ENCODE results near the gene CORO2B. TPM values are rescaled to one million over a fixed set of nuclear protein-coding genes. Genes with fewer than 3 reads are reported as not detected.

CORO2B gene
- total RNA-seq, 1 experiment from 2014 or later, result 3.8 TPM

DNA sequence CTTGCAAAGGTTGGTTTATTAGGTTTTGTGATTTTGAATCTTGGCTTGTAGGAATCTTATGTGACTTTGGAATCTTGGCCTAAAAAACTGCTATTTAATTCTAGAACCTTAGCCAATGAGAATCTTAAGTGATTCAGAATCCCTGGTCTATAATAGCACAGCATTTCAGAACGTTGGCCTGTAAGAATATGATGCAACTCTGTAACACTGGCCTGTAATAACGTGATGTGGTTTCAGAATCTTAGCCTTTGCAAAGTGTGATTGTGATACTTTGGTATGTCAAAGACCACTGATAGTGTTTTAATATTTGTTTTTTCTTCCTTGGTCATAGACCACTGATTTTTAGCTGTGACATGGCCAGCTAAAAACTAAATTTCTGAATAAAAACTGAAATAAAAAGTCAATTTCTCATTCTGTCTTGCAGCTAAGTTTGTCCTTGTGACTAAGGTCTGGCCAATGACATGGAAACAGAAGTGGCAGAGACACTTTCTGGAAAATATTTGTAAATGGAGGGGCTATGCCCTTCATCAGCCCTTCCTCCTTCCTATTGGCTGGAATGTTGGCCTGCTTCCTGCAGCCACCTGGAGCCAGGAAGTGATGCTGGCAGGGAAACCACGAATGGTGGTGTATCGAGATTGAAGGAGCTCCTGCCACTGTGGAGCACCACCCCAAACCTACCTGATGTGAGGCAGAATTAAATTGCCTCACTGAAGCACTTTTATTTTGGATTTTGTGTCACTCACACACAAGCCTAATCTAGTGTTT, 42.3 kb upstream of the CORO2B start:
- CTCF ChIA-PET, result no interaction called here

GRCh38 chr15:68537097-68537496, 41.7 kb upstream of the CORO2B start:
- Histone ChIP-seq H3K36me3 (ENCODE audit: insufficient read depth, low read length, poor library complexity, severe bottlenecking) (no peaks in the 10 kb centered on the region), H3K4me3 (ENCODE audit: low read depth, low read length, poor library complexity, severe bottlenecking) (no peak overlapping the region), H3K9me3 (ENCODE audit: low read depth, low read length, poor library complexity, severe bottlenecking) (no peaks in the 10 kb centered on the region), H3K27me3 (replicated peaks; ENCODE audit: insufficient read depth, low read depth, low read length, poor library complexity) (no peaks in the 10 kb centered on the region), H3K27ac (ENCODE audit: low read depth, low read length, poor library complexity, severe bottlenecking) (no peak overlapping the region), H3K4me1 (ENCODE audit: insufficient read depth, low read length, poor library complexity, severe bottlenecking) (no peaks in the 10 kb centered on the region)
- TF ChIP-seq EZH2 (IDR thresholded peaks at IDR 0.05; ENCODE audit: borderline replicate concordance, low read depth, low read length, poor library complexity, severe bottlenecking), result no peak
- TF ChIP-seq, protein P1, sequence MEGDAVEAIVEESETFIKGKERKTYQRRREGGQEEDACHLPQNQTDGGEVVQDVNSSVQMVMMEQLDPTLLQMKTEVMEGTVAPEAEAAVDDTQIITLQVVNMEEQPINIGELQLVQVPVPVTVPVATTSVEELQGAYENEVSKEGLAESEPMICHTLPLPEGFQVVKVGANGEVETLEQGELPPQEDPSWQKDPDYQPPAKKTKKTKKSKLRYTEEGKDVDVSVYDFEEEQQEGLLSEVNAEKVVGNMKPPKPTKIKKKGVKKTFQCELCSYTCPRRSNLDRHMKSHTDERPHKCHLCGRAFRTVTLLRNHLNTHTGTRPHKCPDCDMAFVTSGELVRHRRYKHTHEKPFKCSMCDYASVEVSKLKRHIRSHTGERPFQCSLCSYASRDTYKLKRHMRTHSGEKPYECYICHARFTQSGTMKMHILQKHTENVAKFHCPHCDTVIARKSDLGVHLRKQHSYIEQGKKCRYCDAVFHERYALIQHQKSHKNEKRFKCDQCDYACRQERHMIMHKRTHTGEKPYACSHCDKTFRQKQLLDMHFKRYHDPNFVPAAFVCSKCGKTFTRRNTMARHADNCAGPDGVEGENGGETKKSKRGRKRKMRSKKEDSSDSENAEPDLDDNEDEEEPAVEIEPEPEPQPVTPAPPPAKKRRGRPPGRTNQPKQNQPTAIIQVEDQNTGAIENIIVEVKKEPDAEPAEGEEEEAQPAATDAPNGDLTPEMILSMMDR (conservative IDR thresholded peaks at IDR 0.05; ENCODE audit: low read depth, low read length), result no peak
- no peak for DNase-seq (ENCODE audit: low spot score)
- ChIA-PET CTCF (no interaction called here), POLR2A (ENCODE audit: low non-redundant PET) (no interaction called here)
- BruUV-seq (replicated peaks), result no TSS peak
- intact Hi-C loops (cut with micrococcal nuclease; ENCODE audit: unreplicated experiment), result no loop called here

More for the DNA sequence above, 42.3 kb upstream of the CORO2B start:
- intact Hi-C loops (cut with micrococcal nuclease; ENCODE audit: unreplicated experiment), result no loop called here
- Histone ChIP-seq H3K4me3 (ENCODE audit: low read depth, low read length, poor library complexity, severe bottlenecking) (no peak overlapping the region), H3K36me3 (ENCODE audit: insufficient read depth, low read length, poor library complexity, severe bottlenecking) (no peaks in the 10 kb centered on the region), H3K9me3 (ENCODE audit: low read depth, low read length, poor library complexity, severe bottlenecking) (peaks cover 3% of the 10 kb centered on the region), H3K27ac (ENCODE audit: low read depth, low read length, poor library complexity, severe bottlenecking) (no peak overlapping the region), H3K4me1 (ENCODE audit: insufficient read depth, low read length, poor library complexity, severe bottlenecking) (no peaks in the 10 kb centered on the region), H3K27me3 (replicated peaks; ENCODE audit: insufficient read depth, low read depth, low read length, poor library complexity) (no peaks in the 10 kb centered on the region)
- no TSS peak for BruUV-seq (replicated peaks)
- TF ChIP-seq, protein P1 (conservative IDR thresholded peaks at IDR 0.05; ENCODE audit: low read depth, low read length), result no peak
- no peak for TF ChIP-seq EZH2 (IDR thresholded peaks at IDR 0.05; ENCODE audit: borderline replicate concordance, low read depth, low read length, poor library complexity, severe bottlenecking)
- POLR2A ChIA-PET (ENCODE audit: low non-redundant PET), result interaction anchor here (0.6 kb wide), 1 partner anchor 22 kb away, joined by 3 read pairs; no protein-coding TSS in a partner anchor
- DNase-seq (ENCODE audit: low spot score), result no peak

DNA sequence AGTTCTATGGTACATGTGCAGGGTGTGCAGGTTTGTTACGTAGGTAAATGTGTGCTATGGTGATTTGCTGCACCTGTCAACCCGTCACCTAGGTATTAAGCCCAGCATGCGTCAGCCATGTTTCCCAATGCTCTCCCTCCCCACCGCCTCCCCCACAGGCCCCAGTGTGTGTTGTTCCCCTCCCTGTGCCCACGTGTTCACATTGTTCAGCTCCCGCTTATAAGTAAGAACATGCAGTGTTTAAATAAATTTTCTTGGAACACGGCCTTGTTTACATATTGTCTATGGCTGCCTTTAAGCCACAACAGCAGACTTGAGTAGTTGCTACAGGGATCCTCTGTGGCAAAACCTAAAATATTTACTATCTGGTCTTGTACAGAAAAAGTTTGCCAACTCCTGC, 41.3 kb upstream of the CORO2B start:
- DNase-seq (ENCODE audit: low spot score), result no peak
- no peak for TF ChIP-seq EZH2 (IDR thresholded peaks at IDR 0.05; ENCODE audit: borderline replicate concordance, low read depth, low read length, poor library complexity, severe bottlenecking)
- TF ChIP-seq, protein P1 (conservative IDR thresholded peaks at IDR 0.05; ENCODE audit: low read depth, low read length), result no peak
- H3K27me3 ChIP-seq (replicated peaks; ENCODE audit: insufficient read depth, low read depth, low read length, poor library complexity), result no peaks in the 10 kb centered on the region
- no peaks in the 10 kb centered on the region for H3K9me3 ChIP-seq (ENCODE audit: low read depth, low read length, poor library complexity, severe bottlenecking)
- H3K4me3 ChIP-seq (ENCODE audit: low read depth, low read length, poor library complexity, severe bottlenecking), result no peak overlapping the region
- no peaks in the 10 kb centered on the region for H3K36me3 ChIP-seq (ENCODE audit: insufficient read depth, low read length, poor library complexity, severe bottlenecking)
- intact Hi-C loops (cut with micrococcal nuclease; ENCODE audit: unreplicated experiment), result no loop called here
- no TSS peak for BruUV-seq (replicated peaks)
- CTCF ChIA-PET, result interaction anchor here (0.5 kb wide), 1 partner anchor 185 kb away, joined by 4 read pairs; no protein-coding TSS in a partner anchor
- H3K27ac ChIP-seq (ENCODE audit: low read depth, low read length, poor library complexity, severe bottlenecking), result no peak overlapping the region
- POLR2A ChIA-PET (ENCODE audit: low non-redundant PET), result no interaction called here
- no peaks in the 10 kb centered on the region for H3K4me1 ChIP-seq (ENCODE audit: insufficient read depth, low read length, poor library complexity, severe bottlenecking)

Data from A673 (cell line).